GM12878 (cell line): Measurements from ENCODE around the gene DIAPH1. TPM values are rescaled to one million over a fixed set of nuclear protein-coding genes. Genes with fewer than 3 reads are reported as not detected.

Experiments used
- ATAC-seq: fragments of 200-7000 bp; cut with Tn5 transposase; 3 replicates; pipeline ENCODE4 v1.9.1; 2020; ENCODE audit warnings: mild to moderate bottlenecking, moderate library complexity
- BruUV-seq: library from RNA; stranded (reverse); fragments of 400-500 nt; replicated peaks from 2 replicates; lab custom pipeline; 2021; lab: Mats Ljungman, UMichigan
- CTCF ChIA-PET: fragments of 300-600 bp; sonication (Branson Sonifier 250); formaldehyde crosslinking; extraction: SDS; loops from one replicate; lab custom pipeline; 2021; ENCODE audit warnings: inconsistent platforms; lab: Yijun Ruan, JAX
- POLR2A ChIA-PET: fragments of 350-600 bp; formaldehyde crosslinking; extraction: SDS; loops from one replicate; lab custom pipeline; 2021; ENCODE audit warnings: inconsistent platforms; lab: Charles Lee
- RAD21 ChIA-PET: fragments of 300-600 bp; sonication (Branson Sonifier 250); formaldehyde crosslinking; loops from one replicate; lab custom pipeline; 2023; ENCODE audit warnings: antibody characterized with exemption; ENCODE audit not compliant: unreplicated experiment; lab: Charles Lee
- SMC1A ChIA-PET: fragments of 300-600 bp; sonication (Branson Sonifier 250); formaldehyde crosslinking; loops from one replicate; lab custom pipeline; 2023; ENCODE audit not compliant: unreplicated experiment, uncharacterized antibody; lab: Charles Lee
- DNase-seq: peaks from one replicate; pipeline ENCODE4 v3.0.0-alpha.2; 2011; ENCODE audit warnings: low read depth, low spot score
- FAIRE-seq: peaks from 3 replicates; lab custom pipeline; 2011; peaks lifted over from hg19 to GRCh38; lab: Jason Lieb, UNC
- H2AFZ ChIP-seq: 2 replicates; pipeline ENCODE4 v1.6.0; 2011; ENCODE audit warnings: low read depth, low read length, control low read depth; ENCODE audit not compliant: control insufficient read depth
- H3K27ac ChIP-seq: 2 replicates; pipeline ENCODE4 v1.5.1; 2011; ENCODE audit warnings: control low read depth; ENCODE audit not compliant: control insufficient read depth, insufficient read depth
- H3K27me3 ChIP-seq, 2 experiments: replicated peaks in 1 of 2; 2 replicates each; pipeline versions ENCODE4 v1.6.0 to v1.6.1; 2011; ENCODE audit warnings: low read length in 1 of 2; ENCODE audit not compliant: control insufficient read depth in 2 of 2, insufficient read depth in 2 of 2
- H3K36me3 ChIP-seq, 2 experiments: 2 replicates each; pipeline ENCODE4 v1.5.1; 2011; ENCODE audit warnings: low read length in 1 of 2; ENCODE audit not compliant: control insufficient read depth in 2 of 2, insufficient read depth in 2 of 2
- H3K4me1 ChIP-seq: 2 replicates; pipeline ENCODE4 v1.6.1; 2011; ENCODE audit warnings: mild to moderate bottlenecking, low read length, moderate library complexity, mixed read lengths; ENCODE audit not compliant: control insufficient read depth, insufficient read depth
- H3K4me2 ChIP-seq: 2 replicates; pipeline ENCODE4 v1.6.0; 2011; ENCODE audit warnings: control low read depth; ENCODE audit not compliant: control insufficient read depth, insufficient read depth
- H3K4me3 ChIP-seq: fragments of 200-600 bp; sonication (generic); 2 replicates; pipeline ENCODE4 v1.5.1; 2016
- H3K79me2 ChIP-seq: 2 replicates; pipeline ENCODE4 v1.6.0; 2011; ENCODE audit warnings: low read length; ENCODE audit not compliant: control insufficient read depth, insufficient read depth
- H3K9ac ChIP-seq: 2 replicates; pipeline ENCODE4 v1.8.0; 2011; ENCODE audit warnings: low read length, control low read depth, mixed read lengths; ENCODE audit not compliant: control insufficient read depth, insufficient read depth
- H3K9me3 ChIP-seq: replicated peaks from 3 replicates; pipeline ENCODE4 v1.5.1; 2011; ENCODE audit warnings: mild to moderate bottlenecking, low read length; ENCODE audit not compliant: control insufficient read depth, insufficient read depth
- H4K20me1 ChIP-seq: 2 replicates; pipeline ENCODE4 v1.6.0; 2011; ENCODE audit not compliant: control insufficient read depth, insufficient read depth
- CBFB ChIP-seq: IDR thresholded peaks from 2 replicates; pipeline ENCODE4 v1.6.1; 2016; ENCODE audit warnings: antibody characterized with exemption, low read depth
- DPF2 ChIP-seq: fragments of 450-650 bp; IDR thresholded peaks from 2 replicates; pipeline ENCODE4 v1.6.1; 2017; ENCODE audit warnings: mild to moderate bottlenecking
- EGR1 ChIP-seq, 2 experiments: IDR thresholded peaks; 1 replicate in 1 of 2; 2 replicates in 1 of 2; pipeline ENCODE4 v1.6.1; 2011 to 2012; ENCODE audit warnings: low read depth in 2 of 2, low read length in 2 of 2, borderline replicate concordance in 1 of 2, mild to moderate bottlenecking in 1 of 2, moderate library complexity in 1 of 2
- IKZF1 ChIP-seq: fragments of 450-650 bp; conservative IDR thresholded peaks from 2 replicates; pipeline ENCODE4 v1.6.1; 2017; ENCODE audit warnings: antibody characterized with exemption, mild to moderate bottlenecking
- MAX ChIP-seq: IDR thresholded peaks from 2 replicates; pipeline ENCODE4 v1.6.1; 2012; ENCODE audit warnings: low read depth, low read length, improper control_type of control experiment
- MEF2A ChIP-seq: IDR thresholded peaks from 2 replicates; pipeline ENCODE4 v1.6.1; 2011; ENCODE audit warnings: low read depth, mild to moderate bottlenecking, low read length, moderate library complexity; ENCODE audit not compliant: insufficient read depth
- MEF2B ChIP-seq: fragments of 450-650 bp; IDR thresholded peaks from 2 replicates; pipeline ENCODE4 v1.6.1; 2018; ENCODE audit warnings: mild to moderate bottlenecking, moderate library complexity; ENCODE audit not compliant: partially characterized antibody, poor library complexity, severe bottlenecking
- MXI1 ChIP-seq: fragments of 150-350 bp; IDR thresholded peaks from 2 replicates; pipeline ENCODE4 v1.6.1; 2011; ENCODE audit warnings: low read depth, mild to moderate bottlenecking, inconsistent platforms, low read length, improper control_type of control experiment
- NFXL1 ChIP-seq: fragments of 450-650 bp; IDR thresholded peaks from 2 replicates; pipeline ENCODE4 v1.6.1; 2017; ENCODE audit warnings: antibody characterized with exemption, mild to moderate bottlenecking, borderline replicate concordance
- NR2F1 ChIP-seq: fragments of 450-650 bp; conservative IDR thresholded peaks from 2 replicates; pipeline ENCODE4 v1.6.1; 2017; ENCODE audit warnings: mild to moderate bottlenecking
- POU2F2 ChIP-seq: IDR thresholded peaks from 3 replicates; pipeline ENCODE4 v1.6.1; 2011; ENCODE audit warnings: low read depth, mild to moderate bottlenecking, low read length, borderline replicate concordance
- RELA ChIP-seq: fragments of 450-650 bp; IDR thresholded peaks from 2 replicates; pipeline ENCODE4 v1.8.0; 2014; ENCODE audit warnings: borderline replicate concordance; ENCODE audit not compliant: partially characterized antibody
- ZBED1 ChIP-seq: IDR thresholded peaks from 2 replicates; pipeline ENCODE4 v1.6.1; 2016; ENCODE audit warnings: borderline replicate concordance
- ZNF384 ChIP-seq: IDR thresholded peaks from 2 replicates; pipeline ENCODE4 v1.6.1; 2012; ENCODE audit warnings: low read depth, mild to moderate bottlenecking, low read length, improper control_type of control experiment, borderline replicate concordance
- WGBS: methylation state at CpG from one replicate; pipeline ENCODE4 v1.1.6; 2016; ENCODE audit warnings: low lambda C conversion rate; ENCODE audit not compliant: insufficient replicate concordance, insufficient coverage; ENCODE audit errors: missing lambda C conversion rate; 5-methylcytosine and 5-hydroxymethylcytosine counted together
- in situ Hi-C: fragments of 300-500 bp; cut with MboI; formaldehyde crosslinking; loops from 9 replicates; pipeline ENCODE4 v1.14.3; 2018; ENCODE audit warnings: mixed read lengths
- intact Hi-C: fragments of 100-400 bp; cut with micrococcal nuclease; formaldehyde crosslinking; loops from one replicate; pipeline ENCODE4 v1.14.2; 2022; ENCODE audit not compliant: unreplicated experiment
- polyA plus RNA-seq, 11 experiments: library from polyadenylated mRNA; depleted of rRNA in 4 of 11; unstranded in 6 of 11; stranded (reverse) in 5 of 11; fragments of >200 nt; fragmentation: Nextera tagmentation in 4 of 11; fragmentation: Illumina TruSeq in 1 of 11; extraction: Ambion mirVana in 4 of 11; extraction: Trizol in 1 of 11; gene quantifications; 1 replicate in 1 of 11; 2 replicates in 10 of 11; pipeline versions ENCODE4 v1.2.1 to v1.2.3, GENCODE V29; 2011 to 2016; ENCODE audit warnings: inconsistent platforms in 2 of 11, missing spikeins in 2 of 11, low read depth in 1 of 11
- total RNA-seq, 4 experiments: library from RNA; depleted of rRNA in 3 of 4; stranded (reverse); fragments of >200 nt in 3 of 4; fragmentation: Illumina TruSeq in 1 of 4; extraction: Trizol in 1 of 4; gene quantifications; 2 replicates each; pipeline versions ENCODE4 v1.2.1 to v1.2.3, GENCODE V29; 2013 to 2021

The DIAPH1 gene
- total and polyA plus RNA-seq, 10 of the 15 experiments (the other 5 are each of a cell fraction or from before 2014, with no cell fraction given): 37.8 to 168 (median 59.0) TPM

DNA sequence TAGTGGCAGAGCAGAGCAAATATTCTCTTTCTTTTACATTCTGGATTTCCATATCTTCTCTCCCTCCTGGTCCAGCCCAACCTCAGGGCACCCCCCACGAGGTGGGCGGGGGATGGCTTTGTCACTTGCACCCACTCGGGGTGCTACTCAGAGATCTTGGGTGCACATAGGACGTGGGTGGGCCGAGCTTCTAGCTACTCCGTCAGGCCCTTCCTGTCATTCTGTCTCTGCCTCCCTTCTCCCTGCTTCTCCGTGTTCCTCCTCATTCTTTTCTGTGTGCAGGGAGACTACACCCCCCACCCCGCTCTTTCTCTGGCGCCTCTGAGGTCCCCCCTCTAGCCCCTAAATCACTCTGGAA is 110.4 kb downstream of the DIAPH1 start:
- ATAC-seq (peak; percentile 2; the same call in 2 of the 3 replicates), FAIRE-seq (no peak), DNase-seq (no peak)
- ChIA-PET POLR2A (interaction anchor here (1.2 to 2.0 kb wide), 3 partner anchors 26 to 111 kb away, joined by 3 to 5 read pairs (median 4); partner anchors contain the start of gene DIAPH1), RAD21 (interaction anchor here (0.8 to 11.6 kb wide), 13 partner anchors 15 to 128 kb away, joined by 3 to 109 read pairs (median 6); partner anchors contain the start of genes HDAC3, PCDHGA10, PCDHGA11 and PCDHGA12), SMC1A (interaction anchor here (1.2 to 10.8 kb wide), 12 partner anchors 8 to 139 kb away, joined by 3 to 176 read pairs (median 8); partner anchors contain the start of genes PCDHGA11, PCDHGA12, PCDHGB3 and PCDHGC3), CTCF (interaction anchor here (0.9 to 11.9 kb wide), 13 partner anchors 15 to 188 kb away, joined by 3 to 213 read pairs (median 15); partner anchors contain the start of genes DIAPH1, HDAC3, PCDHGA10 and PCDHGA11)
- H3K9ac ChIP-seq: peak overlapping the region; percentile 38
- H2AFZ ChIP-seq: peak overlapping the region; percentile 16; the same call in 1 of the 2 replicates
- TF ChIP-seq EGR1 (IDR thresholded peaks at IDR 0.05; ENCODE audit: borderline replicate concordance in 1 of 2, low read depth in 2 of 2, low read length in 2 of 2) (peak in 1 of 2 experiments; percentile 63; a peak in 2 of 3 replicates), ZNF384 (no peak)
- peaks cover 76% of the 10 kb centered on the region for H3K4me1 ChIP-seq
- WGBS: 1% methylated on average over 9 of the region's 9 CpGs
- in situ Hi-C loops (no loop called here), intact Hi-C loops (no loop called here)
- H3K27me3 ChIP-seq: no peaks in the 10 kb centered on the region
- no peaks in the 10 kb centered on the region for H3K9me3 ChIP-seq
- H3K79me2 ChIP-seq: peaks cover 15% of the 10 kb centered on the region
- H3K4me2 ChIP-seq: peak overlapping the region; percentile 78
- peak overlapping the region; percentile 65 for H3K4me3 ChIP-seq
- BruUV-seq: no TSS peak
- peaks cover 0 to 4% of the 10 kb centered on the region in 2 experiments; a peak in 1 of 4 replicates for H3K36me3 ChIP-seq
- H3K27ac ChIP-seq: peak overlapping the region; percentile 90
- no peaks in the 10 kb centered on the region for H4K20me1 ChIP-seq

- CTCF ChIA-PET: interaction anchor here (0.6 to 11.9 kb wide), 17 partner anchors 14 to 454 kb away, joined by 3 to 213 read pairs (median 11); partner anchors contain the start of genes DIAPH1, PCDHGA10, PCDHGA11 and PCDHGA12
- H3K27ac ChIP-seq: peak overlapping the region; percentile 90
- no peaks in the 10 kb centered on the region for H3K27me3 ChIP-seq
- WGBS: under 1% methylated on average over 11 of the region's 11 CpGs
- BruUV-seq: no TSS peak
- FAIRE-seq (no peak), DNase-seq (no peak), ATAC-seq (peak; percentile 46)
- H3K9me3 ChIP-seq: no peaks in the 10 kb centered on the region
- H3K4me3 ChIP-seq: peak overlapping the region; percentile 65; the same call in 1 of the 2 replicates
- H3K36me3 ChIP-seq: peaks cover 0 to 4% of the 10 kb centered on the region in 2 experiments; a peak in 1 of 4 replicates
- RAD21 ChIA-PET: interaction anchor here (0.7 to 11.6 kb wide), 13 partner anchors 11 to 94 kb away, joined by 3 to 109 read pairs (median 7); partner anchors contain the start of genes PCDHGA10, PCDHGA12, PCDHGB7 and PCDHGC3
- H3K79me2 ChIP-seq: peaks cover 15% of the 10 kb centered on the region
- H3K4me1 ChIP-seq: peaks cover 75% of the 10 kb centered on the region
- POLR2A ChIA-PET: interaction anchor here (0.8 to 2.0 kb wide), 8 partner anchors 8 to 112 kb away, joined by 3 to 5 read pairs (median 3); partner anchors contain the start of genes DIAPH1 and PCDHGC5
- peak overlapping the region; percentile 35 for H2AFZ ChIP-seq
- no peaks in the 10 kb centered on the region for H4K20me1 ChIP-seq
- SMC1A ChIA-PET: interaction anchor here (0.6 to 10.8 kb wide), 17 partner anchors 9 to 1106 kb away, joined by 3 to 176 read pairs (median 5); partner anchors contain the start of genes ANKHD1, PCDHGA11, PCDHGA12 and PCDHGB3
- in situ Hi-C loops (no loop called here), intact Hi-C loops (no loop called here)
- H3K9ac ChIP-seq: peak overlapping the region; percentile 38
- peak overlapping the region; percentile 78 for H3K4me2 ChIP-seq
- TF ChIP-seq POU2F2: 0 out of 3 replicates have a peak, but pooled peaks have one; percentile 31
- TF ChIP-seq DPF2: 0 out of 2 replicates have a peak, but pooled peaks have one; percentile 40
- no peak for TF ChIP-seq MXI1
- peak; percentile 67 for TF ChIP-seq MEF2B
- TF ChIP-seq NFXL1: no peak
- peak; percentile 95 for TF ChIP-seq NR2F1
- peak; percentile 81 for TF ChIP-seq IKZF1
- peak; percentile 64 for TF ChIP-seq MEF2A
- TF ChIP-seq MAX: 0 out of 2 replicates have a peak, but pooled peaks have one; percentile 13
- peak; percentile 60; the same call in 1 of the 2 replicates for TF ChIP-seq ZBED1
- no peak for TF ChIP-seq ZNF384
- TF ChIP-seq CBFB: peak; percentile 35; the same call in 1 of the 2 replicates
- TF ChIP-seq RELA: no peak
Measured at GRCh38 chr5:141507387-141508091, 111.3 kb downstream of the DIAPH1 start.
